H9 (cell line): Measurements from ENCODE around the gene CP. TPM values are rescaled to one million over a fixed set of nuclear protein-coding genes. Genes with fewer than 3 reads are reported as not detected.

Experiments
- DNase-seq: peaks from one replicate; pipeline ENCODE4 v3.0.0-alpha.2; 2017
- H2AFZ ChIP-seq: one replicate; pipeline ENCODE4 v1.6.1; 2013; ENCODE audit warnings: mild to moderate bottlenecking, low read length, control low read depth, moderate library complexity
- H2AK5ac ChIP-seq: 2 replicates; pipeline ENCODE4 v1.6.1; 2013; ENCODE audit warnings: low read length, control low read depth, mixed read lengths; ENCODE audit not compliant: insufficient read length
- H2BK120ac ChIP-seq: one replicate; pipeline ENCODE4 v1.6.1; 2013; ENCODE audit warnings: low read depth, mild to moderate bottlenecking, low read length, control low read depth, inconsistent platforms; ENCODE audit not compliant: poor library complexity, severe bottlenecking
- H2BK12ac ChIP-seq: 2 replicates; pipeline ENCODE4 v1.6.1; 2013; ENCODE audit warnings: low read length, control low read depth, mixed read lengths, low read depth; ENCODE audit not compliant: insufficient read length
- H2BK15ac ChIP-seq: 2 replicates; pipeline ENCODE4 v1.6.1; 2013; ENCODE audit warnings: low read depth, low read length, control low read depth
- H2BK20ac ChIP-seq: one replicate; pipeline ENCODE4 v1.6.1; 2013; ENCODE audit warnings: low read depth, mild to moderate bottlenecking, low read length, control low read depth, inconsistent platforms; ENCODE audit not compliant: poor library complexity, severe bottlenecking
- H2BK5ac ChIP-seq: 2 replicates; pipeline ENCODE4 v1.6.1; 2013; ENCODE audit warnings: low read length, control low read depth, mixed read lengths; ENCODE audit not compliant: insufficient read length
- H3K14ac ChIP-seq: 2 replicates; pipeline ENCODE4 v1.6.1; 2013; ENCODE audit warnings: low read length, control low read depth; ENCODE audit not compliant: insufficient read depth
- H3K18ac ChIP-seq: 2 replicates; pipeline ENCODE4 v1.6.1; 2013; ENCODE audit warnings: low read depth, mild to moderate bottlenecking, mixed read lengths, low read length, control low read depth; ENCODE audit not compliant: insufficient read length
- H3K23ac ChIP-seq: 2 replicates; pipeline ENCODE4 v1.6.1; 2013; ENCODE audit warnings: low read length, control low read depth, mixed read lengths, low read depth; ENCODE audit not compliant: insufficient read length
- H3K23me2 ChIP-seq: 2 replicates; pipeline ENCODE4 v1.6.1; 2013; ENCODE audit warnings: low read depth, mild to moderate bottlenecking, mixed read lengths, low read length, control low read depth; ENCODE audit not compliant: insufficient read length, poor library complexity, severe bottlenecking
- H3K27ac ChIP-seq: 2 replicates; pipeline ENCODE4 v1.5.1; 2013; ENCODE audit warnings: low read length, control low read depth, mixed read lengths, low read depth; ENCODE audit not compliant: insufficient read length
- H3K27me3 ChIP-seq: 2 replicates; pipeline ENCODE4 v1.6.1; 2013; ENCODE audit warnings: low read length, control low read depth, inconsistent platforms; ENCODE audit not compliant: insufficient read depth
- H3K4ac ChIP-seq: 2 replicates; pipeline ENCODE4 v1.6.1; 2013; ENCODE audit warnings: low read depth, mild to moderate bottlenecking, control low read depth, inconsistent platforms, low read length, moderate library complexity
- H3K4me1 ChIP-seq: 2 replicates; pipeline ENCODE4 v1.6.1; 2013; ENCODE audit warnings: low read length, control low read depth, inconsistent platforms; ENCODE audit not compliant: insufficient read depth
- H3K4me2 ChIP-seq: 2 replicates; pipeline ENCODE4 v1.6.1; 2013; ENCODE audit warnings: low read length, control low read depth, mixed read lengths; ENCODE audit not compliant: insufficient read length, insufficient read depth
- H3K56ac ChIP-seq: 2 replicates; pipeline ENCODE4 v1.6.1; 2013; ENCODE audit warnings: low read depth, mild to moderate bottlenecking, mixed read lengths, low read length, control low read depth; ENCODE audit not compliant: insufficient read length
- H3K79me1 ChIP-seq: 2 replicates; pipeline ENCODE4 v1.6.1; 2013; ENCODE audit warnings: low read depth, mild to moderate bottlenecking, moderate library complexity, low read length, control low read depth, inconsistent platforms; ENCODE audit not compliant: insufficient read depth, poor library complexity, severe bottlenecking
- H3K79me2 ChIP-seq: 2 replicates; pipeline ENCODE4 v1.6.1; 2013; ENCODE audit warnings: low read length, control low read depth, inconsistent platforms; ENCODE audit not compliant: insufficient read depth
- H3K9ac ChIP-seq: 2 replicates; pipeline ENCODE4 v1.6.1; 2013; ENCODE audit warnings: low read length, control low read depth, mixed read lengths; ENCODE audit not compliant: insufficient read length; ENCODE audit errors: extremely low read depth
- H3K9me3 ChIP-seq: one replicate; pipeline ENCODE4 v1.6.1; 2013; ENCODE audit warnings: low read depth, low read length, inconsistent platforms; ENCODE audit not compliant: control insufficient read depth
- H3T11ph ChIP-seq: one replicate; pipeline ENCODE4 v1.6.1; 2013; ENCODE audit warnings: mild to moderate bottlenecking, low read length, control low read depth, inconsistent platforms
- H4K20me1 ChIP-seq: one replicate; pipeline ENCODE4 v1.6.1; 2013; ENCODE audit not compliant: control insufficient read depth, insufficient read length, insufficient read depth
- H4K5ac ChIP-seq: 2 replicates; pipeline ENCODE4 v1.6.1; 2013; ENCODE audit warnings: low read depth, mild to moderate bottlenecking, mixed read lengths, low read length, control low read depth; ENCODE audit not compliant: insufficient read length
- H4K8ac ChIP-seq: replicated peaks from 2 replicates; pipeline ENCODE4 v1.6.1; 2013; ENCODE audit warnings: low read length, control low read depth, mixed read lengths, low read depth; ENCODE audit not compliant: insufficient read length
- H4K91ac ChIP-seq: 2 replicates; pipeline ENCODE4 v1.6.1; 2013; ENCODE audit warnings: low read depth, mild to moderate bottlenecking, moderate library complexity, mixed read lengths, low read length, control low read depth; ENCODE audit not compliant: insufficient read length
- H3K27ac Mint-ChIP-seq, 3 experiments: 2 replicates in 2 of 3; 3 replicates in 1 of 3; pipeline ENCODE4 v1.8.0; 2020 to 2021; ENCODE audit warnings: mixed read lengths in 3 of 3, mild to moderate bottlenecking in 1 of 3, moderate library complexity in 1 of 3
- H3K27me3 Mint-ChIP-seq: 2 replicates; pipeline ENCODE4 v1.8.0; 2021; ENCODE audit warnings: low read depth, mild to moderate bottlenecking, moderate library complexity, mixed read lengths
- H3K36me3 Mint-ChIP-seq, 3 experiments: 2 replicates in 2 of 3; 3 replicates in 1 of 3; pipeline ENCODE4 v1.8.0; 2020 to 2021; ENCODE audit warnings: low read depth in 3 of 3, mixed read lengths in 3 of 3; ENCODE audit not compliant: insufficient read depth in 1 of 3
- H3K4me1 Mint-ChIP-seq, 2 experiments: 2 replicates each; pipeline ENCODE4 v1.8.0; 2020; ENCODE audit warnings: mixed read lengths in 2 of 2
- H3K4me3 Mint-ChIP-seq, 2 experiments: 2 replicates in 1 of 2; 3 replicates in 1 of 2; pipeline ENCODE4 v1.8.0; 2020 to 2021; ENCODE audit warnings: mild to moderate bottlenecking in 2 of 2, mixed read lengths in 2 of 2, moderate library complexity in 1 of 2
- H3K9me3 Mint-ChIP-seq, 2 experiments: 2 replicates in 1 of 2; 3 replicates in 1 of 2; pipeline ENCODE4 v1.8.0; 2020; ENCODE audit warnings: mild to moderate bottlenecking in 2 of 2, mixed read lengths in 2 of 2, moderate library complexity in 1 of 2
- CTCF ChIP-seq: fragments of 200-600 bp; sonication (generic); conservative IDR thresholded peaks from 3 replicates; pipeline ENCODE4 v1.8.0; 2021; ENCODE audit warnings: antibody characterized with exemption, mild to moderate bottlenecking
- WGBS: extraction: QIAGEN DNeasy Blood & Tissue Kit; methylation state at CpG from one replicate; pipeline ENCODE4 v1.1.7; 2013; ENCODE audit warnings: missing lambda C conversion rate, low lambda C conversion rate, mixed read lengths; ENCODE audit not compliant: insufficient read length; ENCODE audit errors: extremely low coverage; 5-methylcytosine and 5-hydroxymethylcytosine counted together
- total RNA-seq: library from RNA; stranded (reverse); gene quantifications from 2 replicates; pipeline ENCODE4 v1.2.1, GENCODE V29; 2021

The CP gene
- total RNA-seq, 1 experiment from 2014 or later, result 1.1 TPM

DNA sequence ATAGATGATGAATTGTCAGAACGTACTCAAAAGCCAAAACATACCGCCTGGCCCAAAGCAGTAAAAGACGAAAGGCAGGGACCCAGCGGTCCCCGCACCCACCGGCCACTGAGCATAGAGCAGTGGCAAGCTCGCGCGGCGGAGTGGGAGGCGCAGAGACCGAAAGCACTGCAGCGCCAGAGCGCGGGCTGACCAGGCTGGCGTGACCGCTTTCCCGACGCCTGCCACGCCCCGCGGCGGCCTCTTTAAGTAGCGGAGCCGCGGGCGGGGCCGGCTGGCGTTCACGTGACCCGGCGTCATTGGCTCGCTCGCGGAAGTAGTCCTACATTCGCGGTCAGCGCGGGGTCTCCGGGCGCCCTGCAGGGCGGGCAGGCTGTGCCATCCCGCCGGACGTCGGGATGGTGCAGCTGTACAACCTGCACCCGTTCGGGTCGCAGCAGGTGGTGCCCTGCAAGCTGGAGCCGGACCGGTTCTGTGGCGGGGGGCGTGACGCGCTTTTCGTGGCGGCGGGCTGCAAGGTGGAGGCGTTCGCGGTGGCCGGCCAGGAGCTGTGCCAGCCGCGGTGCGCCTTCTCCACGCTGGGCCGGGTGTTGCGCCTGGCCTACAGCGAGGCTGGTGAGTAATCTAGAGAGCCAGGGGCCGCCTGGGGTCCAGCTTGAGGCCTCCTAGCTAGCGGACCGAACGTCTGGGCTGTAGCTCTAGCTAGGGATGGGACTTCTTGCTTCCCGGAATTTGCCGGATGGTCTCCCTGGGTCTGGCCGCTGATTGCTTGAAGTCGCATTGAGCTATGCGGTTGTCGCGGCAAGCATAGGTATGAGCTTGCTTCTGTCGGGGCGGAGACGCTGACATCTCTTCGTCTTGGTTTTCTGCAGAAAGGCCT, 92.1 kb downstream of the CP start, which contains the start of gene HPS3:
Gene HPS3, plus strand, starts transcription at position 313 of the 880 bp plus-strand sequence. Its CDS starts 86 bp downstream, at position 399.
- no peaks in the 10 kb centered on the region for H3K23me2 ChIP-seq
- H2BK12ac ChIP-seq, result no peak within 1 kb of the TSS
- H3K27me3 ChIP-seq, result no peaks in the 10 kb centered on the region
- no peak within 1 kb of the TSS for H3K27ac ChIP-seq
- H2AFZ ChIP-seq, result no peak within 1 kb of the TSS
- Mint-ChIP-seq H3K9me3 (peaks cover 0 to 6% of the 10 kb centered on the region in 2 experiments; a peak in 2 of 5 replicates), H3K27ac (peak within 1 kb of the TSS; percentile 72 to 94 (median 73); a peak in 6 of 7 replicates), H3K4me3 (peak within 1 kb of the TSS; percentile 88), H3K4me1 (peaks cover 41% of the 10 kb centered on the region in 2 experiments), H3K27me3 (peaks cover 6% of the 10 kb centered on the region; the same call in 1 of the 2 replicates), H3K36me3 (peaks cover 1 to 29% (median 7%) of the 10 kb centered on the region in 3 experiments; a peak in 5 of 7 replicates)
- H3K18ac ChIP-seq, result peak within 1 kb of the TSS; percentile 80
- H4K5ac ChIP-seq, result no peak within 1 kb of the TSS
- H3K9ac ChIP-seq, result peak within 1 kb of the TSS; percentile 66
- H2AK5ac ChIP-seq, result no peak within 1 kb of the TSS
- no peak within 1 kb of the TSS for H3K56ac ChIP-seq
- TF ChIP-seq CTCF, result no peak
- peak within 1 kb of the TSS; percentile 72 for H3K14ac ChIP-seq
- no peak within 1 kb of the TSS for H2BK5ac ChIP-seq
- no peak within 1 kb of the TSS for H3T11ph ChIP-seq
- H4K91ac ChIP-seq, result no peak within 1 kb of the TSS
- no peak within 1 kb of the TSS for H2BK20ac ChIP-seq
- H2BK15ac ChIP-seq, result no peak within 1 kb of the TSS
- peaks cover 4% of the 10 kb centered on the region for H3K79me1 ChIP-seq
- H3K4me2 ChIP-seq, result peak within 1 kb of the TSS; percentile 50
- H3K9me3 ChIP-seq, result no peaks in the 10 kb centered on the region
- peak; percentile 90 for DNase-seq
- peaks cover 3% of the 10 kb centered on the region; the same call in 1 of the 2 replicates for H3K4me1 ChIP-seq
- H3K4ac ChIP-seq, result no peak within 1 kb of the TSS
- H4K20me1 ChIP-seq, result no peaks in the 10 kb centered on the region
- H2BK120ac ChIP-seq, result no peak within 1 kb of the TSS
- H4K8ac ChIP-seq, result no peak within 1 kb of the TSS
- peaks cover 2% of the 10 kb centered on the region; the same call in 1 of the 2 replicates for H3K79me2 ChIP-seq
- H3K23ac ChIP-seq, result no peak within 1 kb of the TSS
- no CpG with 5 or more reads among the region's 84 CpGs for WGBS
